ENCODE data around the gene GFRA3. TPM values are rescaled to one million over a fixed set of nuclear protein-coding genes. Genes with fewer than 3 reads are reported as not detected.

Gene GFRA3
- total RNA-seq, 1 donor from 2014 or later, result 4.7 TPM

GRCh38 chr5:138210985-138211384 is 63.4 kb downstream of the GFRA3 start:
- no peak for TF ChIP-seq POLR2AphosphoS5 (IDR thresholded peaks at IDR 0.05; ENCODE audit: insufficient read depth in 1 of 2, low read depth in 1 of 2)
- TF ChIP-seq, protein P1, sequence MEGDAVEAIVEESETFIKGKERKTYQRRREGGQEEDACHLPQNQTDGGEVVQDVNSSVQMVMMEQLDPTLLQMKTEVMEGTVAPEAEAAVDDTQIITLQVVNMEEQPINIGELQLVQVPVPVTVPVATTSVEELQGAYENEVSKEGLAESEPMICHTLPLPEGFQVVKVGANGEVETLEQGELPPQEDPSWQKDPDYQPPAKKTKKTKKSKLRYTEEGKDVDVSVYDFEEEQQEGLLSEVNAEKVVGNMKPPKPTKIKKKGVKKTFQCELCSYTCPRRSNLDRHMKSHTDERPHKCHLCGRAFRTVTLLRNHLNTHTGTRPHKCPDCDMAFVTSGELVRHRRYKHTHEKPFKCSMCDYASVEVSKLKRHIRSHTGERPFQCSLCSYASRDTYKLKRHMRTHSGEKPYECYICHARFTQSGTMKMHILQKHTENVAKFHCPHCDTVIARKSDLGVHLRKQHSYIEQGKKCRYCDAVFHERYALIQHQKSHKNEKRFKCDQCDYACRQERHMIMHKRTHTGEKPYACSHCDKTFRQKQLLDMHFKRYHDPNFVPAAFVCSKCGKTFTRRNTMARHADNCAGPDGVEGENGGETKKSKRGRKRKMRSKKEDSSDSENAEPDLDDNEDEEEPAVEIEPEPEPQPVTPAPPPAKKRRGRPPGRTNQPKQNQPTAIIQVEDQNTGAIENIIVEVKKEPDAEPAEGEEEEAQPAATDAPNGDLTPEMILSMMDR (IDR thresholded peaks at IDR 0.05), result no peak
- no peak overlapping the region for H3K4me3 ChIP-seq
- H3K36me3 ChIP-seq, result peaks cover 0 to 3% of the 10 kb centered on the region in 2 donors
- H3K4me1 ChIP-seq, result peaks cover 18% of the 10 kb centered on the region
- no peaks in the 10 kb centered on the region for H3K27me3 ChIP-seq
- no peaks in the 10 kb centered on the region for H3K9me3 ChIP-seq
- H3K27ac ChIP-seq, result no peak overlapping the region
- DNase-seq (ENCODE audit: extremely low spot score in 2 of 2), result no peak
- intact Hi-C loops (cut with DNase I), result no loop called here

Other genes with a start within 250 kb of the GFRA3 start
- gene FAM13B, start 241.5 kb downstream of the GFRA3 start, total RNA-seq, result 44.2 TPM
- gene WNT8A, start 190.6 kb downstream of the GFRA3 start, total RNA-seq, result not detected
- not detected for gene NME5, start 135.2 kb downstream of the GFRA3 start, total RNA-seq
- gene BRD8, start 96.0 kb downstream of the GFRA3 start, total RNA-seq, result 34.6 TPM
- 2.5 TPM for gene KIF20A, start 95.5 kb downstream of the GFRA3 start, total RNA-seq
- 14.2 TPM for gene CDC23, start 61.3 kb downstream of the GFRA3 start, total RNA-seq
- 2.0 TPM for gene CDC25C, start 57.2 kb upstream of the GFRA3 start, total RNA-seq
- 17.4 TPM for gene FAM53C, start 63.6 kb upstream of the GFRA3 start, total RNA-seq
- 48.6 TPM for gene KDM3B, start 78.1 kb upstream of the GFRA3 start, total RNA-seq
- gene REEP2, start 164.4 kb upstream of the GFRA3 start, total RNA-seq, result 6.1 TPM
- gene EGR1, start 190.9 kb upstream of the GFRA3 start, total RNA-seq, result 119 TPM

Measured in vagina (tissue), 2 donors.